NCI-H2227 (cell line): Measurements from ENCODE around the gene ARHGAP26.
"Not testable (repeated sequence)": the region's sequence is repeated elsewhere in the genome, so short reads cannot be mapped to it uniquely, and the experiment has no call there.

ENCODE experiments used
- DNase-seq: peaks from one replicate; lab custom pipeline; 2025; ENCODE audit not compliant: unreplicated experiment; lab: John Stamatoyannopoulos, UW

The ARHGAP26 gene

GRCh38 chr5:142978726-142979125 is 208.5 kb downstream of the ARHGAP26 start:
- DNase-seq, result no peak

DNA sequence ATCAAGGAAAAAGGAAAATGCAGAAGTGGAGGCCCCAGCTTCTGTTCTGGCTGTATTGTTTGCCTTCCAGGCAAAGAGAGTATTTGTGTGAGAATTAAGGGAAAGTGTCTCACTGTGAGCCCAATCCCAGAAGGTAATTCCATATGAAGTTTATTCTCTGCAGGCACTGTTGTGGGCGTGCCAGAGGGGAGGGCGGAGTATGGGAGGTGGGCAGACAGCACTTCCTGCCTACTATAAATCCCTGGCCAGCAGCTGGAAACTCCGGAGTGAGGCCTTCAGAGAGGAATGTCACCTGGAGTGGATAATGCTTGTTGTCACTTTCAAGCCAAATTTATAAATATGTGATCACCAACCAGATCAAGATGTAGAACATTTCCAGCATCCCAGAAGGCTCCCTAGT is 209.5 kb downstream of the ARHGAP26 start:
- no peak for DNase-seq

- DNase-seq, result no peak
Measured at GRCh38 chr5:142981475-142981874, 211.3 kb downstream of the ARHGAP26 start.

- peak; percentile 5 for DNase-seq
Measured at GRCh38 chr5:142981886-142982820, 212.0 kb downstream of the ARHGAP26 start.

DNA sequence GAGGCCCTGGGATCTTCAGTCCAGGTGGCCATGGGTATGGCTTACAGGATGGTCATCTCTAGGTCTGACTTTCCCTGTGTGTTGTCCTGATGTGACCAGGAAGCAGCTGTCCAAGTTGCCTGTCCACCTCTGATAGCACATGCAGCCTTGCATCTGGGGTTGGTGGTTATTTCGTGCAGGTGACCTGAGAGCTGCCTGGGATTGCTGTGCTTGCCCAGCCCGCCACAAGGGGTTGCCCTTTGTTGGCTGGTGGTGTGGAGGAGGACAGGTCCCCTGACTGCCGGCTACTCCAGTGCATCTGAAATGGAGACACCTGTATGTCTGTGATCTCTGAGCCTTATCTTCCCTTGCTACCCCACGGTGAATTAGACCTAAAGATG is 212.6 kb downstream of the ARHGAP26 start:
- DNase-seq, result no peak

GRCh38 chr5:142984011-142984410 is 213.8 kb downstream of the ARHGAP26 start:
- DNase-seq, result no peak

DNA sequence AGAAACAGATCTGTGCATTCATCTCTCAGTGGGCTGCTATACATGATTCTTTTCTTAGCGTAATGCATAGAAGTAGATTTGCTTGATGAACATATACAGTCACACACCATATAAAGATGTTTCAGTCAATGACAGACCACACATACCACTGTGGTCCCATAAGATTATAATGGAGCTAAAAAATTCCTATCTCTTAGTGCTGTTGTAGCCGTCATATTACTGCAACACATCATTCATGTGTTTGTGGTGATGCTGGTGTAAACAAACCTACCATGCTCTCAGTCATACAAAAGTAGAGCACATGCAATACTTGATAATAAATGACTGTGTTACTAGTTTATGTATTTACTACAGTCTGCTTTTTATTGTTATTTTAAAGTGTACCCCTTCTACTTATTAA is 214.3 kb downstream of the ARHGAP26 start:
- no peak for DNase-seq

GRCh38 chr5:142989270-142989669 is 219.1 kb downstream of the ARHGAP26 start:
- not testable (repeated sequence) for DNase-seq

DNA sequence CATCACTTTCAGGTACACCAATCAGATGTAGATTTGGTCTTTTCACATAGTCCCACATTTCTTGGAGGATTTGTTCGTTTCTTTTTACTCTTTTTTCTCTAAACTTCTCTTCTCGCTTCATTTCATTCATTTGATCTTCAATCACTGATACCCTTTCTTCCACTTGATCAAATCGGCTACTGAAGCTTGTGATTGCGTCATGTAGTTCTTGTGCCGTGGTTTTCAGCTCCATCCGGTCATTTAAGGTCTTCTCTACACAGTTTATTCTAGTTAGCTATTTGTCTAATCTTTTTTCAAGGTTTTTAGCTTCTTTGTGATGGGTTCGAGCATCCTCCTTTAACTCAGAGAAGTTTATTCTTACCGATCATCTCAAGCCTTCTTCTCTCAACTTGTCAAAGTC is 219.9 kb downstream of the ARHGAP26 start:
- not testable (repeated sequence) for DNase-seq

DNA sequence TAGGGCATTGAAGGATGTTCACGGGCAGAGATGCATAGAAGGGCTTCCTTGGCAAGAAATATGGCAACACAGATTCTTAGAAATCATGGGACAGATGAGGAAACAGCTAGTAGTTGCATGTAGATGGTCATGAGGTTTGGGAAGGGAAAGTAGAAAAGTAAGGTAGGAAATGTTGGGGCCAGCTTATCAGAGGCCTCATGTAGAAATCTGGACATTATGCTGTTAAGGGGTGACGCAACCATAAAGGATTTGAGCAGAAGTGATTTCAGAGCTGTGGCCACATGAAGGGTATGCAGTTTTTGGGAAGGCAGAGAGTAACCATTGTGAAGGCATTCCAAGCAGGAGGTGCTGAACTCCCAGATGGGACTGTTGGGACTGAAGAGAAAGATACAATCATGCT is 224.0 kb downstream of the ARHGAP26 start:
- no peak for DNase-seq

- DNase-seq, result not testable (repeated sequence)
Measured at GRCh38 chr5:142995621-142996020, 225.4 kb downstream of the ARHGAP26 start.

GRCh38 chr5:142997591-142997990 is 227.4 kb downstream of the ARHGAP26 start:
- DNase-seq, result no peak

- no peak for DNase-seq
Measured at GRCh38 chr5:142998316-142999020, 228.3 kb downstream of the ARHGAP26 start.

GRCh38 chr5:143000551-143000950 is 230.4 kb downstream of the ARHGAP26 start:
- DNase-seq, result not testable (repeated sequence)

GRCh38 chr5:143001764-143002351 is 231.7 kb downstream of the ARHGAP26 start:
- no peak for DNase-seq

DNA sequence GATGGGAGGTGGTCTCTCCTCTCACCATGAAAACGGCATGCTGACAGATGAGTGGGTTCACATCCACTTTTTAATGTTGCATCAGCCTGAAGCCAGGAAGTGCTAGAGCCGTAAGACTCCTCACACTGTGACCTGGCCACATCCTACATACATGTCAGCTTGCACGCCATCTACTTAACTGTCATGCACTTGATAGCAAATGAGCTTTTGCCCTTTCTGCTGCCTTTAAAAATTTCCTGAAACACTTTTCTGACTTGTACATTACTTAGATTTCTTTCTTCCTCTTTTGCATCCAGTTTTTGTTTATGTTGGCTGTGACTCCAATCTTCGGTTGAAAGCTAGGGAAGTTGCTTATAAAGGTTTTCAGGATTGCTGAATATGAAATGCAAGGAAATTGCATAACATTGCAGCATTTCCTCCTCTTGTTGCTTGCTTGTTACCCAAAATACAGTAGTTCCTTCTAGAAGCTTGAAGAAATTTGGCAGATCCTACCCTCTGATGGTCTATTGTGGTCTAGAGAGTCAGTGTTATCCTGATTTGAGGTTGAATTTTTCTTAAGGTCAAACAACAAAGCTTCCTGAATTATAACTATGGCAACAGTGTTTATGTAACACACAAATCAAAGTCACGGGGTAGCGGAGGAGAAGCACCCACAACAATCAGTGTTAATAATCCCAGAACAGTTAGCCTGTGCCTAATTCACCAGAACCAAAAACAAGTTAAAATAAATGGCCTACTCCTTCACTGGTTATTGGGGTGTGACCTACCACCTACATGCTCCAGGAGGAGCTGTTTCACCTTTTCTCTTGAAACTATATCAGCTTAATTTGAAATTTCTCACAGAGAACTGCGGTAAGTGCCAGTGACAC is 232.5 kb downstream of the ARHGAP26 start:
- peak; percentile 13 for DNase-seq

DNA sequence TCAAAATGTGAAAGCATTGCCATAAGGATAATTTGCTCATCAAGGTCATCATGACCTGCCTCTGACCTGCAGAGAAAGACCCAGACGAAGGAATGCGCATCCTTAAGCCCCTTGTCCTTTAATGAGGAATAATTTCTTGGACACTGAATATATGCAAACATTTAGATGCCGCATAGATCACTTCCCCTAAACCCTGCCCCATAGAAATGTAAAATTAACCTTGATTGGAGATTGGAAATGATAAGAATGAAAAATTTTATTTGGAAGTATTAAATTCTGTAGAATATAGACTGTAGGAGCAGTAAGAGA is 233.1 kb downstream of the ARHGAP26 start:
- no peak for DNase-seq

- no peak for DNase-seq
Measured at GRCh38 chr5:143004361-143005145, 234.4 kb downstream of the ARHGAP26 start.

GRCh38 chr5:143006501-143006900 is 236.3 kb downstream of the ARHGAP26 start:
- no peak for DNase-seq

GRCh38 chr5:143008032-143008431 is 237.9 kb downstream of the ARHGAP26 start:
- no peak for DNase-seq
